Fibroblast of lung (primary cell): ENCODE data around the gene ZNF277.

Source experiments
- EZH2 ChIP-seq: IDR thresholded peaks from 2 replicates; pipeline ENCODE4 v1.5.1; 2012; ENCODE audit warnings: low read length, control low read depth, mild to moderate bottlenecking; ENCODE audit errors: missing control alignments
- TF ChIP-seq, protein P1 (sequence below), 2 donors: IDR thresholded peaks in 1 of 2; conservative IDR thresholded peaks in 1 of 2; 1 replicate in 1 of 2; 2 replicates in 1 of 2; pipeline ENCODE4 v1.5.1; 2011 to 2012; ENCODE audit warnings: low read length in 2 of 2, control low read depth in 1 of 2, inconsistent platforms in 1 of 2, low read depth in 1 of 2, mild to moderate bottlenecking in 1 of 2

GRCh38 chr7:112205343-112206237, 905 bp upstream of the ZNF277 start:
- TF ChIP-seq, protein P1, sequence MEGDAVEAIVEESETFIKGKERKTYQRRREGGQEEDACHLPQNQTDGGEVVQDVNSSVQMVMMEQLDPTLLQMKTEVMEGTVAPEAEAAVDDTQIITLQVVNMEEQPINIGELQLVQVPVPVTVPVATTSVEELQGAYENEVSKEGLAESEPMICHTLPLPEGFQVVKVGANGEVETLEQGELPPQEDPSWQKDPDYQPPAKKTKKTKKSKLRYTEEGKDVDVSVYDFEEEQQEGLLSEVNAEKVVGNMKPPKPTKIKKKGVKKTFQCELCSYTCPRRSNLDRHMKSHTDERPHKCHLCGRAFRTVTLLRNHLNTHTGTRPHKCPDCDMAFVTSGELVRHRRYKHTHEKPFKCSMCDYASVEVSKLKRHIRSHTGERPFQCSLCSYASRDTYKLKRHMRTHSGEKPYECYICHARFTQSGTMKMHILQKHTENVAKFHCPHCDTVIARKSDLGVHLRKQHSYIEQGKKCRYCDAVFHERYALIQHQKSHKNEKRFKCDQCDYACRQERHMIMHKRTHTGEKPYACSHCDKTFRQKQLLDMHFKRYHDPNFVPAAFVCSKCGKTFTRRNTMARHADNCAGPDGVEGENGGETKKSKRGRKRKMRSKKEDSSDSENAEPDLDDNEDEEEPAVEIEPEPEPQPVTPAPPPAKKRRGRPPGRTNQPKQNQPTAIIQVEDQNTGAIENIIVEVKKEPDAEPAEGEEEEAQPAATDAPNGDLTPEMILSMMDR (conservative IDR thresholded peaks at IDR 0.05 in 1 of 2, IDR thresholded peaks at IDR 0.05 in 1 of 2; ENCODE audit: low read depth in 1 of 2, low read length in 2 of 2): no peak
- TF ChIP-seq EZH2: no peak
